Eye (tissue), 1 donor: Measurements from ENCODE around the gene CFAP65.
A peak's percentile ranks its signal among the peaks of the same experiment; 100 is the strongest.

Experiments
- DNase-seq: peaks from one replicate; pipeline ENCODE4 v3.0.0-alpha.2; 2015

Gene CFAP65

DNA sequence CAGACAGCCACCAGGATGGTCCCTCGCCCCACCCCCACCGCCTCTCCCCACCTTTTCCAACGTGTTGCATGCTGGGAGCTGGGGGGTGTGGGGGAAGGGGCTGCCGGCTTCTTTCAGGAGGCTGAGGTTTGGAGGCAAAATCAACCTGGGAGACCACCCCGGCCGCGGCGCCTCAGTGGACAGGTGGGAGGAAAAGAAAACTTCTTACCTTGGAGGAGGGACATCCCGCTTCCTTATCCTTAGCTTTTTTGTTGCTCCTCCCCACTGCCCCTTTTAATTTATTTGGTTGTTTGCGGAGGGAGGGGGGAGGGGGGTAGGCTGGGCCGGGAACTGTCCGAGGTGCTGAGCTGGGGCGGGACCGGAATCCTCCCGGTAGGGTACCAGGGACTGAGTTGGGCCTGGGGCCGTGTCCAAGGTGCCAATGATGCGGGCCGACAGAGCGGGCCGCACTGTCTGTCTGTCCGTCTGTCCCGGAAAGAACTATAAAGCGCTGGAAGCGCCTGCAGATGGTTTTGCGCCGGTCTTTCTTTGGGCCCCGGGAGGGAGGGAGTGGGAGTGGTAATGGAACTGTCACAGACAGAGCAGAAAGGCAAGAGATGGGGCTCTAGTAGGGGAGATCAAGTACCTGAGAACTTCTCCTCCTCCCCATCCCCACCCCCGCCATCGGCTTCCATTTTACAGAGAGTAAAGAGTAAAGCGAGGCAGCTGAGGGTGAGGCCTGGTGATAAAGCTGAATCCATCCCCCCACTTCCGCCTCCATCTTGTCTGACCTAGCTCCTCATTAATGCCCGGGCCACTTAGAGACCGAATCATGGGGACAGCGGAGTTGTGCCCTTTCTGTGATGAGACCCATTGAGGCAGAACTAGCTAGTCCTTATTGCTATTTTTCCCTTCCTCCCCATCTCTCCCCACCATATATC is 79.4 kb downstream of the CFAP65 start:
- peak; percentile 41 for DNase-seq

DNA sequence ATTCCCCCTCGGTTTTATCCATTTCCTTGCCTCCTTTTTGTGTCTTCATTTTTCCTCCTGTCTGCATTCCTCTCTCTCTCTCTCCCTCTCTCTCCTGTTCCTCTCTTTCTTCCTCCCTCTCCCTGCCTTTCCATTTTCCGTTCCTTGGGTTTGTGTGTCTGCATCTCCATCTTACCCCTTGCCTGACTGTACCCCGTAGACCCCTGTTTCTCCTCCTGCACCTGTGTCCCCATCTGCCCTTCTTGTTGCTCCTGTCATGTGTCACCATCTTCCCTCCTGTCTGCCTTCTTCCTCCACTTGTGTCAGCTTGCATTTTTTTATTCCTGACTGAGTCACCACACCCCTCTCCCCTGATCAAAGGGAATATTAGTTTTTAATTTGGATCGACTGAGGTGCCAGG is 80.1 kb downstream of the CFAP65 start:
- DNase-seq: peak; percentile 59

- DNase-seq: peak; percentile 54
Observed at GRCh38 chr2:218960309-218961165, 80.8 kb downstream of the CFAP65 start.

DNA sequence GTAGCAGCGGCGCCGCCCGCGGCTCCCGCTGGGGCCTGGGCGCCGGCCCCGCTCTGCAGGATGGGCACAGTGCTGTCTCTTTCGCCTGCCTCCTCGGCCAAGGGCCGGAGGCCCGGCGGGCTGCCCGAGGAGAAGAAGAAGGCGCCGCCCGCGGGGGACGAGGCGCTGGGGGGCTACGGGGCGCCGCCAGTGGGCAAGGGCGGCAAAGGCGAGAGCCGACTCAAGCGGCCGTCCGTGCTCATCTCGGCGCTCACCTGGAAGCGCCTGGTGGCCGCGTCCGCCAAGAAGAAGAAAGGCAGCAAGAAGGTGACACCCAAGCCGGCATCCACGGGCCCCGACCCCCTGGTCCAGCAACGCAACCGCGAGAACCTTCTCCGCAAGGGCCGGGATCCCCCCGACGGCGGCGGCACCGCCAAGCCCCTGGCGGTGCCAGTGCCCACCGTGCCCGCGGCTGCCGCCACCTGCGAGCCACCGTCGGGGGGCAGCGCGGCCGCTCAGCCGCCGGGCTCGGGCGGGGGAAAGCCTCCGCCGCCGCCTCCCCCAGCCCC is 81.5 kb downstream of the CFAP65 start:
- no peak for DNase-seq

GRCh38 chr2:218959141-218959731 is 82.1 kb downstream of the CFAP65 start, which contains the start of gene CDK5R2:
TSS of gene CDK5R2 (plus strand) at chr2:218959666. CDS start at chr2:218959821, 155 bp downstream.
- DNase-seq: peak; percentile 99

DNA sequence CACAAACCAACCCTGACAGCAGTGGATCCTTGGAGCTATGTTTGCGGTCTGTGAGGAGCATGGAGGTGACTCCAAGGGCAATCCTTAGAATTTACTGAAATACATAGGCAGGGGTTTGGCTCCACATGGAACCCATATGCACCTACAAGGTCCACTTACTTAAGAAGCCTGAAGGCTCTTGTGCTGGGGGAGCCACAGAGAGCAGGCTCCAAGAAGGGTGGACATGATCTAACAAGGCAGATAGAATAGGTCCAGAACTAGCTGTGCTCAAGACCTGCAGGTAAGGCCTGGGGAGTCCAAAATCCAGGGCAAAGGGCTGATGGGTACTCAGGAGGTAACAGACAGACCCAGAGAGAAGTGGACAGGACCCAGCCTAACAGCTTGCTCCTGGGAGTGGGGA is 83.0 kb downstream of the CFAP65 start:
- no peak for DNase-seq

DNA sequence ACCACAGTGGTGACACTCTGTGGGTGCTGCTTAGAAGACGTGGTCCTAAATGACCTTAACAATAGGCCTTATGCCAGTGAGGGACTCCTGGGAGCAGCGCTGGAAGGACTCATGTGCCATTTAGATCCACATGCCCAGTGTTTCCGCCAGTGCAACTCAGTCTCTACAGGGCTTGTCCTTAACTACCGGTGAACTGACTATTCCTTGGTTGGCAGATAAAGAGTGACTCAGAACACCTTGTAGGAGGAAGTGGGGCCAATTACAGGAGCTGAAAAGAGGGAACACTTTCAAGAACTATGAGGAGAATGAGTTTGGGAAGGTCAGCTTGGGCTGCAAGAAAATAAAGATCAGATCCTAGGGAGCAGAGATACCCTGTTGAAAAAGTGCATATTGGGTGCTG is 83.6 kb downstream of the CFAP65 start:
- no peak for DNase-seq

DNA sequence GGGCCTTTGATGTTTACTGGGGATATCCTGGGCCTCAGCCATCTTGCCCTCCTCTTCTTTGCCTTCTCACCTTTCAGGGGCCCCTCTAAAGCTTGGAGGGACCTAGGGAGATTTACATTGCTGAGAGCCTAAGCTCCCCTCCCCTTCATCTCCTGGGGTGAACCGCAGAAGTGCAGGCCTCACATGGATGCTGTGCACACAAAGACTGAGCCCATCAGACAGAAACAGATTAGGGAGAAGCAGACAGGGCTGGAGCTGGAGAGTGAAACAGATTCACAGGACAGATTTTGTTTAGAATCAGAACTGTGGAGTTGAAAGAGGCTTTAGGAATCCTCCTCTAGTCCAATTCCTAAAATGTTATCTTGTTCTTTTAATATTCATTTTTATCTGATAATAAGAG is 85.3 kb downstream of the CFAP65 start:
- DNase-seq: no peak

DNA sequence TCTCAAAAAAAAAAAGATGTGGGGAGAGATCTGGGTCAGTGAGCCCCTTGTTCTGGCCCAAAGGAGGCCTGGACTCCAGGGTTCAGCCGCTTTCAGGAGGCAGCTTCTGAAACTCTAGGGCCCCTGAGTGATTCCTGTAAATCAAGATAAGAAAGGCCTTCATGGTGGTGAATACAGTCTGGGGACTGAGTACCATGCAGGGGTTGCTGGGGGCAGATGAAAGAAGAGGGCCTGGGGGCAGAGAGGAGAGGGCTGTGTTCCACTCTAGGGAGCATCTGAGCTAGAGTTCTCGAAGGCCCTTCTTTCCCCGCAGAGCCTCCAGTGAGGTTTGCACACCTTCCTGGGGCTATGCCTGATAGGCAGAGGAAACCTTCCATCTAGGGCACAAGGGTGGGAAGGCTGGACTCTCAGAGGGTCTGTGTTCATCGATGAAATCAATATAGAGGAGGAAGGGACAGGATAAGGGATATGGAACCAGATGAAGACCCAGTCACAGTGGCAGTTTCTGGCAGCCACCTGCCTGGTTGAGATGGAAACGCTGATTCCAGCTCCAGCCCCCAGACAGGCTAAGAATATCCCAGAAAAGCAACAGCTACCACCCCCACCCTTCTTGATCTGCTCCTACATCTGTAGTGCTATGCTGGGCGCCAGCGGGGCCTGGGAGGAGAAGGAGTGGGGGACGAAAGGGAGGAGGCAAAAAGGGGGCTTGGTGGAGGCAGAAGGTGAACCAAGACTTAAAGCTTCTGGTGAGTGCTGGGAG is 86.6 kb downstream of the CFAP65 start:
- no peak for DNase-seq

DNA sequence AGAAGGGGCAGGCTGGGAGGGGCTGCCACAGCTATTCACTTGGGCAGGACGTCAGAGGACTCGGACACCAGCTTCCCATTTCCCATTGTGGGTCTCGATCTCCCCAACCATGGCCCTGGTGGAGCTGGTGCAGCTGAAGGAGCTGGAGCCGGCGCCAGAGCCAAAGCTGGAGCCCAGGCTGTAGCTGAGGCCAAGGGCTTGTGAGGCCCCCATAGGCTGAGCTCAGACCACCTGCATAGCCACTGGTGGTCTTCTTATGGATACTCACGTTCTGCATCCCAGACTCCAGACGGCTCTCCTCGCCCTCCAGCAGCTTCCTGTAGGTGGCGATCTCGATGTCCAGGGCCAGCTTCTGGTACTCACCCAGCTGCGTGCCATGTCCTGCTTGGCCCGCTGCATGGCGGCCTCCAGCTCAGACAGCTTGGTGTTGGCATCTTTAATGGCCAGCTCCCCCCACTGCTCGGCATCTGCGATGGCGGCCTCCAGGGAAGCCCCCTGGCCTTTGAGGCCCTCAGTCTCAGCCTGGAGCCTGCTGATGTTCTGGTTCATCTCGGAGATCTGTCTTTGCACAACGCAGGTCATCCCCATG is 87.9 kb downstream of the CFAP65 start:
- no peak for DNase-seq
